Femur (tissue), 1 donor: ENCODE data around the gene GNAO1.

Experiments
- DNase-seq: peaks from one replicate; pipeline ENCODE4 v3.0.0-alpha.2; 2017

The GNAO1 gene

GRCh38 chr16:56295739-56296527, 104.6 kb downstream of the GNAO1 start:
- DNase-seq = peak; percentile 75

- no peak for DNase-seq
These were observed 106.4 kb downstream of the GNAO1 start for GRCh38 chr16:56297684-56298083.

- no peak for DNase-seq
These were observed 106.8 kb downstream of the GNAO1 start for GRCh38 chr16:56298116-56298515.

- DNase-seq = no peak
These were observed 107.8 kb downstream of the GNAO1 start for GRCh38 chr16:56298948-56299596.

GRCh38 chr16:56300242-56300623, 108.9 kb downstream of the GNAO1 start:
- no peak for DNase-seq

- DNase-seq = no peak
These were observed 109.9 kb downstream of the GNAO1 start for GRCh38 chr16:56300891-56301850.

GRCh38 chr16:56302506-56302905, 111.2 kb downstream of the GNAO1 start:
- no peak for DNase-seq

- no peak for DNase-seq
These were observed 111.9 kb downstream of the GNAO1 start for GRCh38 chr16:56303066-56303715.

GRCh38 chr16:56303880-56304279, 112.6 kb downstream of the GNAO1 start:
- no peak for DNase-seq

- DNase-seq = no peak
These were observed 114.8 kb downstream of the GNAO1 start for GRCh38 chr16:56305956-56306565.

GRCh38 chr16:56306690-56307533, 115.6 kb downstream of the GNAO1 start:
- no peak for DNase-seq

- no peak for DNase-seq
These were observed 116.2 kb downstream of the GNAO1 start for GRCh38 chr16:56307534-56307873.

- DNase-seq = no peak
These were observed 117.7 kb downstream of the GNAO1 start for GRCh38 chr16:56309008-56309407.

- no peak for DNase-seq
These were observed 119.4 kb downstream of the GNAO1 start for GRCh38 chr16:56310690-56311089.

GRCh38 chr16:56311208-56312027, 120.1 kb downstream of the GNAO1 start:
- no peak for DNase-seq

GRCh38 chr16:56312028-56312300, 120.7 kb downstream of the GNAO1 start:
- no peak for DNase-seq

- DNase-seq = no peak
These were observed 121.3 kb downstream of the GNAO1 start for GRCh38 chr16:56312556-56312955.

- DNase-seq = no peak
These were observed 123.1 kb downstream of the GNAO1 start for GRCh38 chr16:56314244-56314850.

GRCh38 chr16:56315955-56316354, 124.7 kb downstream of the GNAO1 start:
- no peak for DNase-seq

GRCh38 chr16:56316545-56316944, 125.3 kb downstream of the GNAO1 start:
- DNase-seq = no peak
